ENCODE results near the gene ATXN1.
"Not testable (repeated sequence)": the region's sequence is repeated elsewhere in the genome, so short reads cannot be mapped to it uniquely, and the experiment has no call there.

Gene ATXN1

GRCh38 chr6:16390909-16391450 is 370.3 kb downstream of the ATXN1 start:
- not testable (repeated sequence) for H3K4me3 ChIP-seq (ENCODE audit: low read length)

GRCh38 chr6:16389642-16390041 is 371.6 kb downstream of the ATXN1 start:
- H3K4me3 ChIP-seq (ENCODE audit: low read length): no peak overlapping the region
- no peaks in the 10 kb centered on the region for H3K9me3 ChIP-seq (ENCODE audit: control insufficient read depth, low read length)
- no peaks in the 10 kb centered on the region for H3K36me3 ChIP-seq (ENCODE audit: control insufficient read depth, insufficient read depth, low read length)
- no peaks in the 10 kb centered on the region for H3K27me3 ChIP-seq (ENCODE audit: control insufficient read depth, insufficient read depth, low read length)
- peaks cover 7% of the 10 kb centered on the region for H3K4me1 ChIP-seq (ENCODE audit: control insufficient read depth, insufficient read depth, low read length)
- no peak overlapping the region for H3K9ac ChIP-seq (ENCODE audit: low read length)

More at GRCh38 chr6:16390909-16391450, 370.3 kb downstream of the ATXN1 start:
- H3K9me3 ChIP-seq (ENCODE audit: control insufficient read depth, low read length); H3K27me3 ChIP-seq (ENCODE audit: control insufficient read depth, insufficient read depth, low read length); H3K4me1 ChIP-seq (ENCODE audit: control insufficient read depth, insufficient read depth, low read length); H3K9ac ChIP-seq (ENCODE audit: low read length); H3K36me3 ChIP-seq (ENCODE audit: control insufficient read depth, insufficient read depth, low read length): not testable (repeated sequence)

GRCh38 chr6:16388488-16388887 is 372.8 kb downstream of the ATXN1 start:
- Histone ChIP-seq H3K9me3 (ENCODE audit: control insufficient read depth, low read length) (no peaks in the 10 kb centered on the region), H3K9ac (ENCODE audit: low read length) (no peak overlapping the region), H3K27me3 (ENCODE audit: control insufficient read depth, insufficient read depth, low read length) (no peaks in the 10 kb centered on the region), H3K36me3 (ENCODE audit: control insufficient read depth, insufficient read depth, low read length) (no peaks in the 10 kb centered on the region), H3K4me3 (ENCODE audit: low read length) (no peak overlapping the region), H3K4me1 (ENCODE audit: control insufficient read depth, insufficient read depth, low read length) (peaks cover 7% of the 10 kb centered on the region)

GRCh38 chr6:16386057-16386456 is 375.2 kb downstream of the ATXN1 start:
- H3K9ac ChIP-seq (ENCODE audit: low read length): no peak overlapping the region
- H3K4me3 ChIP-seq (ENCODE audit: low read length): no peak overlapping the region
- H3K4me1 ChIP-seq (ENCODE audit: control insufficient read depth, insufficient read depth, low read length): no peaks in the 10 kb centered on the region
- H3K36me3 ChIP-seq (ENCODE audit: control insufficient read depth, insufficient read depth, low read length): no peaks in the 10 kb centered on the region
- no peaks in the 10 kb centered on the region for H3K27me3 ChIP-seq (ENCODE audit: control insufficient read depth, insufficient read depth, low read length)
- H3K9me3 ChIP-seq (ENCODE audit: control insufficient read depth, low read length): no peaks in the 10 kb centered on the region

DNA sequence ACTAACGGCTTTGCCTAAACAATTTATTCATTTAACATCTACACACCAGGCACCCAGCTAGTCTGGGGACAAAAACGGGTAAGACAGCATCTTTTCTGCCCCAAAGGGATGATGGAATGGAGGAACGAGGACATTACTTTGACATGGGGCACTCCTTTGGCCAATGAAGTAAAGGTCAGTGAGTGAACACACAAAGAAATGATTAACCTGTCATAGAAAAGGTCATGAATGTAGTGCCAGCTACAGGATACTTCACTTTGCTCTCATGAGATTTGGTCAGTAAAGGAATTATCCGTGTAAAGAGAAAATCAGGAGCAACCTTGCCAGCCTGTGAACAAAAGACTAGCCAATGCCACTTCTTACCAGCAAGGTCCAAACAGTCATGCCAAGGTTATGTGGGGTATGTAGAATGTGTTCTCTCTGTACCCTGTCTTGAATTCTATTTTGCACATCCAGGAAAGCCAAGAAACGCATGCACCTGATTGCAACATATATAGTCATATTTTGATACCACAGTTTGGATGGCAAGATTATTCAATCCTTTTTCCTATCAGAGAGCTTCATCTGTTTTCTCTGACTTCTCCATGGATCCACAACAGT is 377.6 kb downstream of the ATXN1 start:
- no peaks in the 10 kb centered on the region for H3K36me3 ChIP-seq (ENCODE audit: control insufficient read depth, insufficient read depth, low read length)
- no peaks in the 10 kb centered on the region for H3K4me1 ChIP-seq (ENCODE audit: control insufficient read depth, insufficient read depth, low read length)
- no peaks in the 10 kb centered on the region for H3K27me3 ChIP-seq (ENCODE audit: control insufficient read depth, insufficient read depth, low read length)
- H3K4me3 ChIP-seq (ENCODE audit: low read length): no peak overlapping the region
- no peak overlapping the region for H3K9ac ChIP-seq (ENCODE audit: low read length)
- no peaks in the 10 kb centered on the region for H3K9me3 ChIP-seq (ENCODE audit: control insufficient read depth, low read length)

DNA sequence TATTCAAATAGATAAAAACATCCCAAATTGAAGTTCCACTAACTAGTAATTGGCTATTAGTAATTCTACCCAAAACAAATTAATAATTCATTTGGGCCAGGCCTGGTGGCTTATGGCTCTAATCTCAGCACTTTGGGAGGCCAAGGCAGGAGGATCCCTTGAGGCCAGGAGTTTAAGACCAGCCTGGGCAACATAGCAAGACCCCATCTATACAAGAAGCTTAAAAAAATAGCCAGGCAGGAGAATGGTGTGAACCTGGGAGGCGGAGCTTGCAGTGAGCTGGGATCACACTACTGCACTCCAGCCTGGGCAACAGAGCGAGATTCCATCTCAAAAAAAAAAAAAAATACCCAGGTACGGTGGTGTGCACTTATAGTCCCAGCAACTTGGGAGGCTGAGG is 379.3 kb downstream of the ATXN1 start:
- H3K36me3 ChIP-seq (ENCODE audit: control insufficient read depth, insufficient read depth, low read length); H3K27me3 ChIP-seq (ENCODE audit: control insufficient read depth, insufficient read depth, low read length); H3K4me1 ChIP-seq (ENCODE audit: control insufficient read depth, insufficient read depth, low read length); H3K9ac ChIP-seq (ENCODE audit: low read length); H3K9me3 ChIP-seq (ENCODE audit: control insufficient read depth, low read length); H3K4me3 ChIP-seq (ENCODE audit: low read length): not testable (repeated sequence)

DNA sequence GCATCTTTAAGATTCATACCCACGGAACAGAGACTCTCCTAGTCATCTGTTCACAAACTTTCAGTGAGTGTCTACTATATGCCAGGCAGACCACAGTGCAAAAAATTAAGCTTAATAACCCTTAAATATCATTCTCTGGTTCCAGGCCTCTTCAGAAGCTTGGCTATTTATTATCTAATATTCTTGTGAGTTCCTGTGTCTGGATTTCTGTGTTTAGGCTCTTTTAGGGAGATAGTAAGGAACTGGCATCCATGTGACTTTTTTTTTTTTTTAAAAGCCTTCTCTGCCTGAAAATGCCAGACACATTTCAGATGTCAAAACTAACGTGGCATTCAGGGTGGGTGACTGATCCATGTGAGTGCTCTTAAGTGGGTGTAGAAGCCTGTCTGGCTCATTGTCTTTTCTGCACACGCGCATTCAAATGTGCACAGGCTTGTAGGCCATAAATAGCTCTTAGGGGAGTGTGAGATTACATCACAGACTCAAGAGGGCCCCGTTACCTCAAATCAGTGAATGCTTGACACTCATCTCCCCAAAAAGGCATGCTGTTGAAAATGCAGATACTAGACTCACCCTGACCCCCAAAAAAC is 380.9 kb downstream of the ATXN1 start:
- Histone ChIP-seq H3K4me1 (ENCODE audit: control insufficient read depth, insufficient read depth, low read length) (no peaks in the 10 kb centered on the region), H3K36me3 (ENCODE audit: control insufficient read depth, insufficient read depth, low read length) (no peaks in the 10 kb centered on the region), H3K9ac (ENCODE audit: low read length) (no peak overlapping the region), H3K4me3 (ENCODE audit: low read length) (no peak overlapping the region), H3K27me3 (ENCODE audit: control insufficient read depth, insufficient read depth, low read length) (no peaks in the 10 kb centered on the region), H3K9me3 (ENCODE audit: control insufficient read depth, low read length) (no peaks in the 10 kb centered on the region)

GRCh38 chr6:16378360-16378759 is 382.9 kb downstream of the ATXN1 start:
- not testable (repeated sequence) for H3K36me3 ChIP-seq (ENCODE audit: control insufficient read depth, insufficient read depth, low read length); H3K4me1 ChIP-seq (ENCODE audit: control insufficient read depth, insufficient read depth, low read length); H3K9me3 ChIP-seq (ENCODE audit: control insufficient read depth, low read length); H3K27me3 ChIP-seq (ENCODE audit: control insufficient read depth, insufficient read depth, low read length); H3K9ac ChIP-seq (ENCODE audit: low read length); H3K4me3 ChIP-seq (ENCODE audit: low read length)

GRCh38 chr6:16377470-16377869 is 383.8 kb downstream of the ATXN1 start:
- no peaks in the 10 kb centered on the region for H3K27me3 ChIP-seq (ENCODE audit: control insufficient read depth, insufficient read depth, low read length)
- no peaks in the 10 kb centered on the region for H3K9me3 ChIP-seq (ENCODE audit: control insufficient read depth, low read length)
- no peaks in the 10 kb centered on the region for H3K36me3 ChIP-seq (ENCODE audit: control insufficient read depth, insufficient read depth, low read length)
- H3K4me1 ChIP-seq (ENCODE audit: control insufficient read depth, insufficient read depth, low read length): no peaks in the 10 kb centered on the region
- H3K4me3 ChIP-seq (ENCODE audit: low read length): no peak overlapping the region
- H3K9ac ChIP-seq (ENCODE audit: low read length): no peak overlapping the region

GRCh38 chr6:16375843-16376242 is 385.4 kb downstream of the ATXN1 start:
- Histone ChIP-seq H3K9ac (ENCODE audit: low read length) (no peak overlapping the region), H3K27me3 (ENCODE audit: control insufficient read depth, insufficient read depth, low read length) (no peaks in the 10 kb centered on the region), H3K4me3 (ENCODE audit: low read length) (no peak overlapping the region), H3K36me3 (ENCODE audit: control insufficient read depth, insufficient read depth, low read length) (no peaks in the 10 kb centered on the region), H3K4me1 (ENCODE audit: control insufficient read depth, insufficient read depth, low read length) (no peaks in the 10 kb centered on the region), H3K9me3 (ENCODE audit: control insufficient read depth, low read length) (no peaks in the 10 kb centered on the region)

DNA sequence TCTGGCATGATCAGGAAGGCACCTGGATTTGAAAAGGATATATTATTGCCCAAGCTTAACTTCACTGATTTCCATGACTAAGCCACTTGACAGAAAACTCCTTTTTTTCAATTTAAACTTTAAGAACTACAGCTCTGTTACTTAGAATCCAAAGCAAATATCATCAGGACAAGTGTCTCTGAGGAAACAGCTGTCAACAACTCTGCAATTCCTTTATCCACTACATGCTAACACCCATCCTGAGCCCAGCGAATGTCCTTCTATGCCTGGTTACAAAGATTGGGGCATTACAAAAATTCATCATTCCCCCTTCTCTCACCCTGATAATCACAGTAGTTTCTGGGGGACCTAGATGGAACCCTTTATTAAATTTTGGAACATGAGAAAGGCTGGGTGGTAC is 386.1 kb downstream of the ATXN1 start:
- no peaks in the 10 kb centered on the region for H3K36me3 ChIP-seq (ENCODE audit: control insufficient read depth, insufficient read depth, low read length)
- no peaks in the 10 kb centered on the region for H3K27me3 ChIP-seq (ENCODE audit: control insufficient read depth, insufficient read depth, low read length)
- no peaks in the 10 kb centered on the region for H3K4me1 ChIP-seq (ENCODE audit: control insufficient read depth, insufficient read depth, low read length)
- no peak overlapping the region for H3K4me3 ChIP-seq (ENCODE audit: low read length)
- H3K9me3 ChIP-seq (ENCODE audit: control insufficient read depth, low read length): no peaks in the 10 kb centered on the region
- H3K9ac ChIP-seq (ENCODE audit: low read length): no peak overlapping the region

DNA sequence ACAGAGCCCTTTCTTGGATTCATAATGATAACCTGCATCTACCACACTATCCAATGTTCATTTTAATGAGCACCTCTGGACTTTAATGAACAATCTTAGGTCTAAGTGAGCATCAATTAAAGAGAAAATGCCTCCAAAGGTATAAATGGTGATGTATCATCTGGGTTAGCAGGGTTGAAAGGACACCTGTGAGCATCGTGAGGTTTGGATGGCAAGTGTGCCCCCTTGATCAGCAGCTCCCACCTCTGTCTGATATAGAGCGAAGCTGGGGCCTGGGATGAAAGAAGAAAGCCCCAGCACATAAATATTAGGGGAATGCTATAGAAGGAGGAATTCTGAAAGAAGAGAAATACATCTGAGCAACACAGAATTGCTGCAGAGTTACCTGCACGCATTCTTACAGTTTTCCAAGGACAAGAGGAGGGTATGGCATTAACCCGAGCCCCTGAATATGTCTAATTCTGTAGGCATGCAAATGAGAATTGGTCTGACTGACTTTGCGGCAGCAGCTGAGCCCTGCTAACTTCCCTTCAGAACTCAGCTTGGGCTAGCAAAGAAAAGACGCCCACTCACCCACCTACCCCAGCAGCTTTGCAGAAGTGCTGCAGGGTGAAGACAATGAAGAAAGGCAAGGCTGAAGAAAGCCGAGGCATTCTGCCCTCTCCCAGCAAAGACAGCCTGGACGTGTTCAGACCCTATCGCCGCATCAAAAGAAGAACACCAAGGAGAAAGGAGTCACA is 386.6 kb downstream of the ATXN1 start:
- H3K27me3 ChIP-seq (ENCODE audit: control insufficient read depth, insufficient read depth, low read length): no peaks in the 10 kb centered on the region
- H3K4me1 ChIP-seq (ENCODE audit: control insufficient read depth, insufficient read depth, low read length): no peaks in the 10 kb centered on the region
- H3K36me3 ChIP-seq (ENCODE audit: control insufficient read depth, insufficient read depth, low read length): no peaks in the 10 kb centered on the region
- no peak overlapping the region for H3K4me3 ChIP-seq (ENCODE audit: low read length)
- no peaks in the 10 kb centered on the region for H3K9me3 ChIP-seq (ENCODE audit: control insufficient read depth, low read length)
- H3K9ac ChIP-seq (ENCODE audit: low read length): no peak overlapping the region
